Suprapubic skin (tissue), 3 donors: ENCODE data around the gene AFM.

Source experiments
- CTCF ChIP-seq, 2 donors: fragments of 200-600 bp in 1 of 2; fragments of 450-650 bp in 1 of 2; sonication (generic) in 1 of 2; IDR thresholded peaks; one replicate each; pipeline ENCODE4 v1.5.1; 2016 to 2019; ENCODE audit warnings: antibody characterized with exemption in 2 of 2, mild to moderate bottlenecking in 1 of 2, moderate library complexity in 1 of 2
- POLR2AphosphoS5 ChIP-seq, 3 donors: sonication (generic); formaldehyde crosslinking; IDR thresholded peaks; one replicate each; pipeline ENCODE4 v1.6.1; 2017; ENCODE audit warnings: antibody characterized with exemption in 3 of 3

GRCh38 chr4:73486497-73486896 is 5.0 kb downstream of the AFM start:
- TF ChIP-seq CTCF (IDR thresholded peaks at IDR 0.05) (no peak), POLR2AphosphoS5 (IDR thresholded peaks at IDR 0.05) (no peak)
